Central memory CD8-positive, alpha-beta T cell (primary cell): Measurements from ENCODE around the gene USP48.

ENCODE experiments used
- ATAC-seq: fragments of 150-1000 bp; cut with Tn5 transposase; replicated peaks from 2 replicates; pipeline ENCODE4 v1.10.0; 2022; ENCODE audit warnings: mild to moderate bottlenecking, moderate FRiP score, moderate number of reproducible peaks; ENCODE audit not compliant: poor library complexity, severe bottlenecking; ENCODE audit errors: extremely low read depth
- DNase-seq, 2 donors: peaks; one replicate each; pipeline ENCODE4 v3.0.0; 2021; ENCODE audit warnings: low spot score in 2 of 2
- H3K27ac Mint-ChIP-seq: one replicate; pipeline ENCODE4 v1.8.0; 2022; ENCODE audit warnings: low read depth, mild to moderate bottlenecking, moderate library complexity, mixed read lengths
- H3K27me3 Mint-ChIP-seq: one replicate; pipeline ENCODE4 v1.8.0; 2022; ENCODE audit warnings: mixed read lengths
- H3K36me3 Mint-ChIP-seq: one replicate; pipeline ENCODE4 v1.8.0; 2022; ENCODE audit warnings: mild to moderate bottlenecking, moderate library complexity, mixed read lengths; ENCODE audit not compliant: insufficient read depth
- H3K4me1 Mint-ChIP-seq: one replicate; pipeline ENCODE4 v1.8.0; 2022; ENCODE audit warnings: mixed read lengths
- H3K4me3 Mint-ChIP-seq: one replicate; pipeline ENCODE4 v1.8.0; 2022; ENCODE audit warnings: mild to moderate bottlenecking, moderate library complexity, mixed read lengths
- H3K9me3 Mint-ChIP-seq: one replicate; pipeline ENCODE4 v1.8.0; 2022; ENCODE audit warnings: mixed read lengths

Gene USP48

DNA sequence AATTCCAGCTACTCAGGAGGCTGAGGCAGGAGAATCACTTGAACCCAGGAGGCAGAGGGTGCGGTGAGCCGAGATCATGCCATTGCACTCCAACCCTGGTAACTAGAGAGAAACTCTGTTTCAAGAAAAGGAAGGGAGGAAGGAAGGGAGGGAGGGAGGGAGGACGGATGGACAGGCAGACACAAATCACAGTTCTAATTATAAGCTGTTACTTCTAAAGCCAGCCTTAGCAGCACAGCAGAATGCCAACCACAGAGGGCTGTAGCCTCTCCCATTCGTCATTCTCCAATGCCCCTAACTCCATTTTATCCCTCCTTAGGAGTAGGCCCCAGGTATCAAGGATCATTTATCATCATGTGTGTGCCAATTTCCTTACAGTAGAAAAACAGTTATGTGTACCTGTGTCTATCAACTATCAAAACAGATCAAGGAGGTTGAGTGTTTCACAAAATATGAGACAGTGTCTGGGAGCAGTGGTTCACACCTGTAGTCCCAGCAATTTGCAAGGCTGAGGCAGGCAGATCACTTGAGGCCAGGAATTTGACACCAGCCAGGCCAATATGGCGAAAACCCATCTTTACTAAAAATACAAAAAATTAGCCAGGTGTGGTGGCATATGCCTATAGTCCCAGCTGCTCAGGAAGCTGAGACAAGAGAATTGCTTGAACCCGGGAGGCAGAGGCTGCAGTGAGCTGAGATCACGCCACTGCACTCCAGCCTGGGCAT lies 19.1 kb downstream of the USP48 start:
- Mint-ChIP-seq H3K27ac (no peak overlapping the region), H3K4me1 (peaks cover 52% of the 10 kb centered on the region), H3K4me3 (no peak overlapping the region), H3K36me3 (peaks cover 7% of the 10 kb centered on the region), H3K27me3 (no peaks in the 10 kb centered on the region), H3K9me3 (no peaks in the 10 kb centered on the region)
- ATAC-seq, result no peak
- no peak for DNase-seq

DNA sequence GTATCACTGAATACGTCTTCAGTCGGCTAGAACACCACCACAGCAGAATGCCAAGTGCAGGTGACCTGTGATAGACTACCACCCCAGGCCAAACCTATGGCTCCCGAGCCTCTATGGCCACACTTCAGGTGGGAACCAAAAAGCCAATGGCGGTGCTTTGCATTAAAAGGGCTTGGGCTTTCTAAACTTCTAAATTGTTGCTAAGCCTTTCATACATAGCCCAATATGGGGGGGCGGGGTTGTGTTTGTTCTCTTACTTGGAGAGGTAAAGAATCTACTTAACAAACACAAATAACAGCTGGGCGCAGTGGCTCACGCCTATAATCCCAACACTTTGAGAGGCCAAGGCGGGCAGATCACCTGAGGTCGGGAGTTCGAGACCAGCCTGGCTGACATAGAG lies 19.7 kb downstream of the USP48 start:
- H3K4me3 Mint-ChIP-seq, result no peak overlapping the region
- H3K27ac Mint-ChIP-seq, result peak overlapping the region; percentile 7
- no peak for DNase-seq
- ATAC-seq, result no peak
- H3K9me3 Mint-ChIP-seq, result no peaks in the 10 kb centered on the region
- no peaks in the 10 kb centered on the region for H3K27me3 Mint-ChIP-seq
- peaks cover 5% of the 10 kb centered on the region for H3K36me3 Mint-ChIP-seq
- H3K4me1 Mint-ChIP-seq, result peaks cover 51% of the 10 kb centered on the region

DNA sequence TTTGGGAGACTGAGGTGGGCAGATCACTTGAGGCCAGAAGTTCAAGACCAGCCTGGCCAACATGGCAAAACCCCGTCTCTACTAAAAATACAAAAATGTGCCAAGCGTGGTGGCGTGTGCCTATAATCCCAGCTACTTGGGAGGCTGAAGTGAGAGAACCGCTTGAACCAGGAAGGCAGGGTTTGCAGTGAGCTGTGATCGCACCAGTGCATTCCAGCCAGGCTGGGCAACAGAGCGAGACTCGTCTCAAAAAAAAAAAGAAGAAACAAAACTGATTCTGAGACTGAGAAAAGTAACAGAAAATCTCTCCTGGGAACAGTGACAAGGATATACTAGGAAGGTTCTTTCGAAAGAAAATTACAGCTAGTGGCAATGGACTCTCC lies 20.9 kb downstream of the USP48 start:
- Mint-ChIP-seq H3K4me3 (no peak overlapping the region), H3K4me1 (peaks cover 60% of the 10 kb centered on the region), H3K36me3 (peaks cover 5% of the 10 kb centered on the region), H3K27ac (no peak overlapping the region), H3K9me3 (no peaks in the 10 kb centered on the region), H3K27me3 (no peaks in the 10 kb centered on the region)
- DNase-seq (no peak), ATAC-seq (no peak)

DNA sequence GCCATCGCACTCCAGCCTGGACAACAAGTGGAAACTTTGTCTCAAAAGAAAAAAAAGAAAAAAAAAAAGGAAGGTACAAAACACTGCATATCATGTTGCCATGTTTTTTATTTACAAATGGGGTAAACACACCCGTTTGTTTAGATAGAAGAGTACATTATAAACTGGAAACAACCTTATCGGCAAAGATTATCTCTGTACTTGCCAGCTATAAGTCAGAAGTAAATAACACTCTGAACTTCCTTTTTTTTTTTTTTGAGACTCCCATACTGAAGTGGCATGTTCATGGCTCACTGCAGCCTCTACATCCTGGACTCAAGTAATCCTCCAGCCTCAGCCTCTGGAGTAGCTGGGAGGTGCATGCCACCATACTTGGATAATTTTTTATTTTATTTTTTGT lies 21.9 kb downstream of the USP48 start:
- peaks cover 11% of the 10 kb centered on the region for H3K36me3 Mint-ChIP-seq
- ATAC-seq (no peak), DNase-seq (no peak)
- H3K4me1 Mint-ChIP-seq, result peaks cover 55% of the 10 kb centered on the region
- H3K27ac Mint-ChIP-seq, result no peak overlapping the region
- H3K27me3 Mint-ChIP-seq, result no peaks in the 10 kb centered on the region
- no peaks in the 10 kb centered on the region for H3K9me3 Mint-ChIP-seq
- no peak overlapping the region for H3K4me3 Mint-ChIP-seq

DNA sequence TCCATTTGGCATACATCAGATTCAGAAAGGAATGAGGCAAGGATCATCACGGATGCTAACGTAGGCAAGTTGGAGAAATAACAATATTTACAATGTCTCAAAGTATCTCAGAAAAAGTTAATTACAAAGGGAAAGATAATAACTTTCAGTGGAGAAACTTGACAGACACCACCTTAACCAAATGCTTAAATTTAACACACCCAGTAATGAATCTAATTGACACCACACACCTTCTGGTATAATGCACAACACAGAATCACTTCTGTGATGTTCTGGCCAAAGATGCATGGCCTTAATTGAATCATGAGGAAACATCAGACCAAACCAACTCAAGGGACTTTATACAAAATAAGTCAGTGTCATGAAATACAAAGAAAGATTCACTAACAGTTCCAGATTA lies 23.1 kb downstream of the USP48 start:
- H3K27me3 Mint-ChIP-seq, result no peaks in the 10 kb centered on the region
- peaks cover 17% of the 10 kb centered on the region for H3K36me3 Mint-ChIP-seq
- no peaks in the 10 kb centered on the region for H3K9me3 Mint-ChIP-seq
- DNase-seq (no peak), ATAC-seq (no peak)
- peaks cover 45% of the 10 kb centered on the region for H3K4me1 Mint-ChIP-seq
- H3K27ac Mint-ChIP-seq, result no peak overlapping the region
- H3K4me3 Mint-ChIP-seq, result no peak overlapping the region

DNA sequence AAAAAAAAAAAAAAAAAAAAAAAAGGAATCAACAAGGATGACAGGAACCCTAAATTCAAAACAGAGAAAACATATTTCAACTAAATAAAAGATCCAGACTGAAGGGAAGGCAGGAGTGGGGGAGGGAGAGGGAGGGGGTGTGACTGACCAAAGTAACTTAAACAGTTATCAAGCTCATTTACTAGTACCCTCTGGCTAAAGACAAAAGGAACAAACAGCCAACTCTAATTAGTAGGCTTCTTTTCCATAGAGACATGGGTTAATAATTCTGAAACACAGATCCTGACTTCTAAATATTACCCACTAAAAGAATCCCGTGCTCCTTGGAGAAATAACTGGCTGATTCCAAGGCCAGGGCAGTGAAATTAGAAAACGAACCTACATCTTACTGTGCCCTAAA lies 23.8 kb downstream of the USP48 start:
- Mint-ChIP-seq H3K27me3 (no peaks in the 10 kb centered on the region), H3K9me3 (no peaks in the 10 kb centered on the region), H3K27ac (peak overlapping the region; percentile 82), H3K4me1 (peaks cover 43% of the 10 kb centered on the region), H3K36me3 (peaks cover 20% of the 10 kb centered on the region), H3K4me3 (no peak overlapping the region)
- DNase-seq (no peak), ATAC-seq (no peak)

DNA sequence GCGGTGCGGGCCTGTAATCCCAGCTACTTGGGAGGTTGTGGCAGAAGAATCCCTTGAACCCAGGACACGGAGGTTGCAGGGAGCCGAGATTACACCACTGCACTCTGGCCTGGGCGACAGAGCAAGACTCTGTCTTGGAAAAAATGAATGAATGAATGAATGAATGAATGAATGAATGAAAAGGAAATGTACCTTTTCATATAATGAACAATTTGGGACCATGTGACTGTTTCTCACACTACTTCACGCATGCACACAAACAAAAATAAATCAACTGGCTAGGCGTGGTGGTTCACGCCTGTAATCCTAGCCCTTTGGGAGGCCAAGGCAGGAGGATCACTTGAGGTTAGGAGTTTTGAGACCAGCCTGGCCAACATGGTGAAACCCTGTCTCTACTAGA lies 24.3 kb downstream of the USP48 start:
- H3K4me1 Mint-ChIP-seq, result peaks cover 43% of the 10 kb centered on the region
- H3K27ac Mint-ChIP-seq, result peak overlapping the region; percentile 82
- H3K27me3 Mint-ChIP-seq, result no peaks in the 10 kb centered on the region

DNA sequence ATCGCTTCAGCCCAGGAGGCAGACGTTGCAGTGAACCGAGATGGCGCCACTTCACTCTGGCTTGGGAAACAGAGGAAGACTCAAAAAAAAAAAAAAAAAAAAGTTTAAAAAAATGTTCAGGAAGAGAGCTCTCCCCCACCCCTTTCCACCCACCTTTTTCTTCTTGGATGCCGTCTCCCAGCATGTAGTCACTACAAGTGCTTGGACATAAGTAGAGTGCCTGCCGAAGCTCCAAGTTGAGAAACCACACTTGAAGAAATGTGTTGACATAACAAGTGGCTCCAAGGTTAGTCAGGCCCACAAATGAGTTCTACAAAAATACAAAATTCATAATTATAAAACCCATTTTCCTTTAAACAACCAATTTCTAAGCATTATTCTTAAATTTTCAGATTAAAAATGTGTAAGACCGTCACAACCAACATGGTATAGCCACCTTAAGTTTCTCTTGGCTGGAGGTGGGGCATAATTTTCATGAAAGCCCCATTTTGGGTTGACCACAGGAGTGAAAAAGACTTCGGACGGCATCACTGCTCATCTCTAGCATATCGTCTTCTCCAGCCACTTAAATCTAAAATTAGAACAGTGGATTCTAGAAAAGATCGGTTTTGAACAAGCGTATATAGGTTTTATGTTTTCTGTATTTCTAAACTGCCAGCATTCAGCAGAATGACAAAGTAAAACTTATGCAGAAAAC lies 26.4 kb downstream of the USP48 start:
- DNase-seq (no peak), ATAC-seq (no peak)
- peaks cover 27% of the 10 kb centered on the region for H3K4me1 Mint-ChIP-seq
- H3K27ac Mint-ChIP-seq, result no peak overlapping the region
- H3K36me3 Mint-ChIP-seq, result peaks cover 39% of the 10 kb centered on the region
- H3K4me3 Mint-ChIP-seq, result no peak overlapping the region
- H3K27me3 Mint-ChIP-seq, result no peaks in the 10 kb centered on the region
- H3K9me3 Mint-ChIP-seq, result no peaks in the 10 kb centered on the region

More for the DNA sequence above, 24.3 kb downstream of the USP48 start:
- ATAC-seq, result no peak
- Mint-ChIP-seq H3K4me3 (no peak overlapping the region), H3K36me3 (peaks cover 24% of the 10 kb centered on the region), H3K9me3 (no peaks in the 10 kb centered on the region)
- DNase-seq, result no peak

DNA sequence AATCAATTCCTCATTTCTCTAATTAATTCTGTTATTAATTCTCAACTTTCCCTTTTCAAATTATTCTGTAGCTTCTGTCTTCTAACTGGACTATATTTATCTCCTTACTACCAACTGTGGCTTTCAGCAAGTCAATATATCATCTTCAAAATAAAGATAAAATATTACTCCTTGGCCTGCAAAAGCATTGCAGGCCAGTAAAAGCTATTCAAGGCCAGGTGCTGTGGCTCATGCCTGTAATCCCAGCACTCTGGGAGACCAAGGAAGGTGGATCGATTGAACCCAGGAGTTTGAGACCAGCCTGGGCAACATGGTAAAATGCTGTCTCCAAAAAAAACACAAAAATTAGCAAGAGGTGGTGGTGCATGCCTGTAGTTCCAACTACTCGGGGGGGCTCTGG lies 27.9 kb downstream of the USP48 start:
- no peak for DNase-seq
- ATAC-seq, result no peak
- H3K27ac Mint-ChIP-seq, result no peak overlapping the region
- H3K27me3 Mint-ChIP-seq, result no peaks in the 10 kb centered on the region
- H3K4me3 Mint-ChIP-seq, result no peak overlapping the region
- H3K4me1 Mint-ChIP-seq, result peaks cover 30% of the 10 kb centered on the region
- peaks cover 52% of the 10 kb centered on the region for H3K36me3 Mint-ChIP-seq
- no peaks in the 10 kb centered on the region for H3K9me3 Mint-ChIP-seq

DNA sequence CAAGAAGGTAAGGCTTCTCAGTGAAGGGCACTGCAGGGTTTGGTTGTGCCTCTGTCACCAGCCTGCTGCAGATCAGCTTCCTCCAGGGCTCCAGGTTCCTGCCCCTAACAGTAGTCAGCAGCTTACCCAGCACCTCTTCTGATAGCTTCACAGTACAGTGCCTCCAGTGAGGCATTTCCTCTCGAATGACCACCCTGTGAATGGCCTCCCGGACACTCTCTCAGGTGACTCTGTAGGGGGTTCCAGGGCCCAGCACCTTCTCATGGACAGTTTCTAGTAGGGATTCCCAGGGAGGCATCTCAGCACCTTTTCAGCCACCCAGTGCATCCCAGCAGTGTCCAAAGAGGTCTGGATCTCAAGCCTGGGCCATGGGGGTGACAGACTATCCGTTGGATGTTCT lies 28.4 kb downstream of the USP48 start:
- Mint-ChIP-seq H3K36me3 (peaks cover 57% of the 10 kb centered on the region), H3K4me1 (peaks cover 29% of the 10 kb centered on the region), H3K27me3 (no peaks in the 10 kb centered on the region), H3K27ac (no peak overlapping the region), H3K9me3 (no peaks in the 10 kb centered on the region), H3K4me3 (no peak overlapping the region)
- DNase-seq (no peak), ATAC-seq (no peak)

DNA sequence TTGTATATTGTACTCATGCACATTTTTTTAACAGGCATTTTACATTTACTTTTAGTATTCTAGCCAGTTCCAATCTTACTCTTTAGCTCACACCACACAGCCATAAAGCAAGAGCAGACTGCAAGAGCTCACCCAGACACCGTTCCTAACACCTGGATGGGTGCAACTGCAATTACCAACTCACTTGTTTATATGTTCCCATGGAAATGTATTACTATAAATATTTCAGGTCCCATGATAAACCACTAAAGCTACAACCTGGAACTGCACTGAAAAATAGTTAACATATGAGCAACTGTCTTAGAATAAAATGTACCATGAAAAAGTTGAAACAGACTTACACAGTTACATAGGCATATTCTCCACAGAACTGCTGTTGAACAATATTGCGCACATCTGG lies 30.8 kb downstream of the USP48 start:
- no peaks in the 10 kb centered on the region for H3K27me3 Mint-ChIP-seq
- no peaks in the 10 kb centered on the region for H3K9me3 Mint-ChIP-seq
- DNase-seq (no peak), ATAC-seq (no peak)
- H3K27ac Mint-ChIP-seq, result no peak overlapping the region
- H3K4me1 Mint-ChIP-seq, result peaks cover 8% of the 10 kb centered on the region
- H3K4me3 Mint-ChIP-seq, result no peak overlapping the region
- peaks cover 62% of the 10 kb centered on the region for H3K36me3 Mint-ChIP-seq

DNA sequence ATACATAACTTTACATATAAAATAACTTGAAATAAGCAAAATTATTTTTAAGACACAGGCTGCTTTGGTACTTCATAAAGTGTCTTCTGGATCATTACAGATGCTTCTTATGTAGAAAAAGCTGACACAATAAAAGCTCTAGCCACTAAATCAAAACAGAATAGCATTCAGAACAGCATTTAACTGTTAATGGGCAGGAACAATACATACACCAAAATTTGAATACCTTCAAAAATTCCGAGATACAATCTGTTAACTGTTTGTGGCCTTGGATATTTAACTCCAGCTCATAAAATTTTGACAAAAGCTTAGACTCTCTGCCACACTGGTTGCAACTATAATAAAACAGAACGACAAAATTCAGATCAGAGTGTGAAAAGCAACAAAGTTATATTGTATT lies 31.7 kb downstream of the USP48 start:
- Mint-ChIP-seq H3K4me1 (peaks cover 8% of the 10 kb centered on the region), H3K9me3 (no peaks in the 10 kb centered on the region), H3K27me3 (no peaks in the 10 kb centered on the region), H3K27ac (no peak overlapping the region), H3K36me3 (peaks cover 58% of the 10 kb centered on the region), H3K4me3 (no peak overlapping the region)
- DNase-seq (no peak), ATAC-seq (no peak)

DNA sequence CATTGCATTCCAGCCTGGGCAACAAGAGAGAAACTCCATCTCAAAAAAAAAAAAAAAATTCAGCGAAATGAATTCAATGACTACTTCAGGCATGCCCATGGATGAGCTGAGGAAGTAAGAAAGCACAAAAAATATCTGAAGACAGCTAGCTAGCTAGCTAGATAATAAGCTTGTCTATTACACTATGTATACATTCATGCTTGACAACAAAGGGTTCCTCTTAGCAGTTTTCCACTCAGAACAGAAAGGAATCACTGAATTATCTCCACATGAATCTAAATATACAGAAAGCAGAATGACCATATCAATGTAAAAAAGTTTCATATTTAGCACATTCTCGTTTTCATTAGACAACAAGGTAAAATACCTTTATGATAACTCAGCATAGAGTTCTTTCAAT lies 32.1 kb downstream of the USP48 start:
- DNase-seq (no peak), ATAC-seq (no peak)
- Mint-ChIP-seq H3K4me1 (peaks cover 8% of the 10 kb centered on the region), H3K36me3 (peaks cover 58% of the 10 kb centered on the region), H3K4me3 (no peak overlapping the region), H3K27me3 (no peaks in the 10 kb centered on the region), H3K9me3 (no peaks in the 10 kb centered on the region), H3K27ac (peak overlapping the region; percentile 64)
